HG02588 (cell line): ENCODE results near the gene MAP3K19.
A peak's percentile ranks its signal among the peaks of the same experiment; 100 is the strongest.

Experiments used
- ATAC-seq: cut with Tn5 transposase; IDR thresholded peaks from one replicate; pipeline ENCODE4 v1.9.1; 2021; ENCODE audit warnings: mild to moderate bottlenecking, moderate library complexity; ENCODE audit not compliant: unreplicated experiment

The MAP3K19 gene

DNA sequence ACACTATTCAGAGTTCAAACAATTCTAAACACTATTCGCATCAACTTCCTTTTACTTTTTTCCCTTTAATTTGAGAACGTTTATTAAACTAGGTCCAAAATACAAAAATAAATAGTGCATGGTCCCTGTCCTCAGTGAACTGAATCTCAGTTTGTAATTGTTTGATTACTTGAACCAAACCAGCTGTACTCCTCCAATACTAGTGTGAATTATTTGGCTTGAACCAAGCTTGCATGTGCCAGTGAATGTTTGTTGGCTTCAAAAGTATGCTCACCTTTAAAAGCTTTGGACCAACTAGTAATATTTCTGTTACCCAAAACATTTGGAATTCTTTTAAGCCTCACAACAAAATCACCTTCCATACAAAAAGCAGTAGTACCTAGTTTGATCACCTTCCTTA, 113.1 kb downstream of the MAP3K19 start:
- ATAC-seq, result no peak

DNA sequence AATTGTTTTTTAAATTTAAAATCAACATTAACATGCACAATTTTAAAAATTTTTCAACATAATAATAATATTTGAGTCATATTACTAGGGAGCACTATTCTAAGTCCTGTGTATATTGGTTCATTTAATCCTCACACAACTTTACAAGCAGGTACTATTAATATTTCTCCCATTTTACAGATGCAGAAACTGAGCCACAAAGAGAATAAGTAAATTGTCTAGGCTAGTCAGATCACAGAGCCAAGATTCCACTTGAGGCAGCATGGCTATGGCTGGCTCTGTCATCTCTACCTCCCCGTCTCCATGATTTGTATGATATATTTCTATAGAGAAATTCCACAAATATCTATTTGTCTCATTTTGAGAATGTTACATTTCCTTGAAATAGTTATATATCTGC, 113.5 kb downstream of the MAP3K19 start:
- no peak for ATAC-seq

DNA sequence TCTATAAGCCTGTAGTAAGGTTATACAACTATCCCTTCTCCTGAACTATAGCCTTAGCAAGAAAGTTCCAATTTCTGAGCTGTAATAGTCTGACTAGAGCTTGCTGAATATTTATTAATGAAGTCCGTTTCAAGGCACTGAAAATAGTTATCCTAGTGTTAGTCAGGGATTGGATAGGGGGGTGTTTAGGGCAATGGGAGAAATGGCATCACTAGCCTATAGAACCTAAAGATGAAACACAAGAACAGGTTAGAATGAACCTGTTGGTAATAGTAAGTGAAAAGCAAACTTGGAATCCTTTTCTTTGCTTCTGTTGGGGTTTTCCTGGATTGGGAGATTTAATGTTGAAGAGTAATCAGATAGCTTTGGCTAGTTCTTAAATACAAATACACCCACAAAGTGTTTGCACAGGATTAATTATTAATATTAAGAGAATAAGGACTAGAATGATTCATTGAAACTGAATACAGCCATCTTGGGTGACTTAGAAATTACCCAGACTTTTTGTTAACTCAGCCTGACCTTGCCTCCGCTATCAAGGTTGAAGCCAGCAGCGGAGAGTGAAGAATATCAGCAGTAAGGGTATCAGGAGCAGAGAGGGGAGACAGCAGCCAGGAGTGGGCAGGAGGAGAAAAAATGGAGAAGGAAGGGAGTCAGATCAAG, 114.3 kb downstream of the MAP3K19 start:
- no peak for ATAC-seq

GRCh38 chr2:134927195-134927594, 120.1 kb downstream of the MAP3K19 start:
- ATAC-seq, result no peak

DNA sequence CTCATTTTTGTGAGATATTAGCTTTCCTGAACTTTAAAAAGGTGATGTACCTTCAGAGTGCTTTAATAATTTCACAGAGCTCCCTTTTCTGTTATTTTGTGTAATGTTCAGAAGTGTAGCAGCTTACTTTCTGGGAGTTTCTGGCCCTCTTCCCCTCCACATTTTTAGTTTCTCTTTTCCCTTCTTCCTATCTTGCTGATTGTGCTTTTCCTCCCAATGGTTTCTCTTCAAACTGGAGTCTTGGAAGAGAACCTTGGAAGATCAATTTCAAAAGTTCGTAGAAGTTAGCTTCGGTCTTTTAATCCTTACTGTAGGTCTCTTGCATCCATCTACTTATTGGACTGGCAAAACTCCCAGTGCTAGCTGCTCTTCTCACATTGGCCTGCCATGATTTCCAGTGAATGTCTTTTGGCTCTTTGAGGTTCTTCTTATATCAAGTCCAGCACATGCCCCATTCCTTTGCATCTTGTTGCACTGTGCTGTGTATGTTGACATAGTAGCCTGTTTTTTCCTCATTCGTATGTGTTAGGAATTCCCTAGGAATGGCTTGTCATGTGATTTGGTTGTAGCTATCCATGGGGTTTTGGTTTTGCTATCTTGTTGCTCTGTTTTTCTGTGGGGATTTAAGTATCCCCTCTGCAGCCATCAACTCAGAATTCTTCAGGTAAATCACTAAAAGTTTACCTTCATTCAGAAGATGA, 120.9 kb downstream of the MAP3K19 start:
- no peak for ATAC-seq

- ATAC-seq, result no peak
Measured at GRCh38 chr2:134924912-134925311, 122.3 kb downstream of the MAP3K19 start.

GRCh38 chr2:134919341-134920210, 127.7 kb downstream of the MAP3K19 start:
- peak; percentile 7 for ATAC-seq

DNA sequence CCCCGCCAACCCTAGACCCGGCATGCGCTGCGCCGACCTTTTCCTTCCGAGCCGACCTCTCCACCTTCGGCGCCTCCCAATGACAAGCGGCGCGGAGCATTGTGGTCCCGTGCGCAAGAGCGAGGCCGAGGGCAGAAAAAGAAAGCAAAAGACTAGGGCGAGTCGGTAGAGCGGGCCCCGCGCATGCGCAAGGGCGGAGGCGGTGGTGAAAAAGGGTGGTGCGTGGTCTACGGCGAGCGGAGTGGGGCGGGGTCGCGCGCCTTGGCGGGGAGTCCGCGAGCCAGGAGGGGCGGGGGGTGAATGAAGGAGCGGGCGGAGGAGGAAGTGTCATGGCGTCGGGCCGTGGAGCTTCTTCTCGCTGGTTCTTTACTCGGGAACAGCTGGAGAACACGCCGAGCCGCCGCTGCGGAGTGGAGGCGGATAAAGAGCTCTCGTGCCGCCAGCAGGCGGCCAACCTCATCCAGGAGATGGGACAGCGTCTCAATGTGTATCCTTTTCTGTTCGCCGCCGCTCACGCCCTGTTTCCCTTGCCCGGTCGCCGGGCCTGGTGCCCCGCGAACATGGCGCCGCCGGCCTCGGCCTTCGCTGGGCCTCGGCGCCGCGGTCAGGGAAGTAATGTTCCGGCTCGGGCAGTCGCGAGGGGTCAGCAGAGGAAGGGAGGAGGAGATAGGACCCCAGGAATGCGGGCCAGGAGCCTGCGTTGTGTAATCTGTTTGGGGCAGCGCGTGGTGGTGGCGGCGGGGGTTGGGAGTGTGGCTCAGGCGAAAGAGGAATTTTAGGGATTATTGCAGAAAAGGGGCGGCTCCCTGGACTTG, 128.5 kb downstream of the MAP3K19 start, which contains the start of gene CCNT2:
CCNT2 (plus strand) TSS at position 297 of the 815 bp plus-strand sequence; CDS start at position 330, 33 bp downstream.
- peak; percentile 80 for ATAC-seq

- ATAC-seq, result peak; percentile 70
Measured at GRCh38 chr2:134917888-134918525, 129.2 kb downstream of the MAP3K19 start.

DNA sequence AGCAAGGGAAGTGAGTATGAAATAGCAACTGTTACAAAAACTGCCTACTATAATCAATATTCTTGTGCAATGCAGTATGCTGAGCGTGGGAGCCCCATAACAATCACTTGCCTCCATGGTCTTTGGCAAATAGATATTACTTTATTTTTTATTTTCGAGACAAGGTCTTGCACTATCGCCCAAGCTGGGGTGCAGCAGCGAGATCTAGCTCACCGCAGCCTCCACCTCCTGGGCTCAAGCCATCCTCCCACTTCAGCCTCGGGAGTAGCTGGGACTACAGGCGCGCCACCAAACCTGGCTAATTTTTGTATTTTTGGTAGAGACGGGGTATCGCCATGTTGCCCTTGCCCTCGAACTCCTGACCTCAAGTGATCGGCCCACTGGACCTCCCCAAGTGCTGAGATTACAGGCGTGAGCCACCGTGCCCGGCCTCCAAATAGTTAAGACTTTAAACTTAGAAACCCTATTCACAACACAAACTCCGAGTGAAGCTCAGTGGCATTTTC, 129.8 kb downstream of the MAP3K19 start:
- no peak for ATAC-seq
